GM12878 (cell line): ENCODE data around the gene TMEM209. TPM values are rescaled to one million over a fixed set of nuclear protein-coding genes. Genes with fewer than 3 reads are reported as not detected.

Experiments
- ATAC-seq: fragments of 200-7000 bp; cut with Tn5 transposase; 3 replicates; pipeline ENCODE4 v1.9.1; 2020; ENCODE audit warnings: mild to moderate bottlenecking, moderate library complexity
- BruUV-seq: library from RNA; stranded (reverse); fragments of 400-500 nt; replicated peaks from 2 replicates; lab custom pipeline; 2021; lab: Mats Ljungman, UMichigan
- CTCF ChIA-PET: fragments of 300-600 bp; sonication (Branson Sonifier 250); formaldehyde crosslinking; extraction: SDS; loops from one replicate; lab custom pipeline; 2021; ENCODE audit warnings: inconsistent platforms; lab: Yijun Ruan, JAX
- POLR2A ChIA-PET: fragments of 350-600 bp; formaldehyde crosslinking; extraction: SDS; loops from one replicate; lab custom pipeline; 2021; ENCODE audit warnings: inconsistent platforms; lab: Charles Lee
- RAD21 ChIA-PET: fragments of 300-600 bp; sonication (Branson Sonifier 250); formaldehyde crosslinking; loops from one replicate; lab custom pipeline; 2023; ENCODE audit warnings: antibody characterized with exemption; ENCODE audit not compliant: unreplicated experiment; lab: Charles Lee
- SMC1A ChIA-PET: fragments of 300-600 bp; sonication (Branson Sonifier 250); formaldehyde crosslinking; loops from one replicate; lab custom pipeline; 2023; ENCODE audit not compliant: unreplicated experiment, uncharacterized antibody; lab: Charles Lee
- DNase-seq: peaks from one replicate; pipeline ENCODE4 v3.0.0-alpha.2; 2011; ENCODE audit warnings: low read depth, low spot score
- FAIRE-seq: peaks from 3 replicates; lab custom pipeline; 2011; peaks lifted over from hg19 to GRCh38; lab: Jason Lieb, UNC
- H2AFZ ChIP-seq: 2 replicates; pipeline ENCODE4 v1.6.0; 2011; ENCODE audit warnings: low read depth, low read length, control low read depth; ENCODE audit not compliant: control insufficient read depth
- H3K27ac ChIP-seq: 2 replicates; pipeline ENCODE4 v1.5.1; 2011; ENCODE audit warnings: control low read depth; ENCODE audit not compliant: control insufficient read depth, insufficient read depth
- H3K27me3 ChIP-seq, 2 experiments: replicated peaks in 1 of 2; 2 replicates each; pipeline versions ENCODE4 v1.6.0 to v1.6.1; 2011; ENCODE audit warnings: low read length in 1 of 2; ENCODE audit not compliant: control insufficient read depth in 2 of 2, insufficient read depth in 2 of 2
- H3K36me3 ChIP-seq, 2 experiments: 2 replicates each; pipeline ENCODE4 v1.5.1; 2011; ENCODE audit warnings: low read length in 1 of 2; ENCODE audit not compliant: control insufficient read depth in 2 of 2, insufficient read depth in 2 of 2
- H3K4me1 ChIP-seq: 2 replicates; pipeline ENCODE4 v1.6.1; 2011; ENCODE audit warnings: mild to moderate bottlenecking, low read length, moderate library complexity, mixed read lengths; ENCODE audit not compliant: control insufficient read depth, insufficient read depth
- H3K4me2 ChIP-seq: 2 replicates; pipeline ENCODE4 v1.6.0; 2011; ENCODE audit warnings: control low read depth; ENCODE audit not compliant: control insufficient read depth, insufficient read depth
- H3K4me3 ChIP-seq: fragments of 200-600 bp; sonication (generic); 2 replicates; pipeline ENCODE4 v1.5.1; 2016
- H3K79me2 ChIP-seq: 2 replicates; pipeline ENCODE4 v1.6.0; 2011; ENCODE audit warnings: low read length; ENCODE audit not compliant: control insufficient read depth, insufficient read depth
- H3K9ac ChIP-seq: 2 replicates; pipeline ENCODE4 v1.8.0; 2011; ENCODE audit warnings: low read length, control low read depth, mixed read lengths; ENCODE audit not compliant: control insufficient read depth, insufficient read depth
- H3K9me3 ChIP-seq: replicated peaks from 3 replicates; pipeline ENCODE4 v1.5.1; 2011; ENCODE audit warnings: mild to moderate bottlenecking, low read length; ENCODE audit not compliant: control insufficient read depth, insufficient read depth
- H4K20me1 ChIP-seq: 2 replicates; pipeline ENCODE4 v1.6.0; 2011; ENCODE audit not compliant: control insufficient read depth, insufficient read depth
- ATF7 ChIP-seq: fragments of 450-650 bp; IDR thresholded peaks from 2 replicates; pipeline ENCODE4 v1.6.1; 2016; ENCODE audit warnings: low read depth, mild to moderate bottlenecking
- CREM ChIP-seq: IDR thresholded peaks from 2 replicates; pipeline ENCODE4 v1.6.1; 2014; ENCODE audit warnings: antibody characterized with exemption, low read depth
- EGR1 ChIP-seq, 2 experiments: IDR thresholded peaks; 1 replicate in 1 of 2; 2 replicates in 1 of 2; pipeline ENCODE4 v1.6.1; 2011 to 2012; ENCODE audit warnings: low read depth in 2 of 2, low read length in 2 of 2, borderline replicate concordance in 1 of 2, mild to moderate bottlenecking in 1 of 2, moderate library complexity in 1 of 2
- FOXK2 ChIP-seq: fragments of 450-650 bp; IDR thresholded peaks from 2 replicates; pipeline ENCODE4 v1.6.1; 2017; ENCODE audit warnings: mild to moderate bottlenecking, moderate library complexity
- GABPA ChIP-seq: IDR thresholded peaks from 2 replicates; pipeline ENCODE4 v1.6.1; 2014; ENCODE audit warnings: antibody characterized with exemption, low read depth, mild to moderate bottlenecking, inconsistent platforms
- MTA2 ChIP-seq: fragments of 450-650 bp; IDR thresholded peaks from 2 replicates; pipeline ENCODE4 v1.6.1; 2016; ENCODE audit warnings: low read depth, mild to moderate bottlenecking, moderate library complexity
- NRF1 ChIP-seq: conservative IDR thresholded peaks from 2 replicates; pipeline ENCODE4 v1.6.1; 2011; ENCODE audit warnings: mild to moderate bottlenecking, low read depth, low read length, improper control_type of control experiment
- POLR2A ChIP-seq: IDR thresholded peaks from 2 replicates; pipeline ENCODE4 v1.6.1; 2011; ENCODE audit warnings: low read depth, mild to moderate bottlenecking, low read length
- STAT1 ChIP-seq: fragments of 450-650 bp; conservative IDR thresholded peaks from 2 replicates; pipeline ENCODE4 v1.6.1; 2014; ENCODE audit warnings: antibody characterized with exemption, mild to moderate bottlenecking
- YBX1 ChIP-seq: fragments of 450-650 bp; IDR thresholded peaks from 2 replicates; pipeline ENCODE4 v1.6.1; 2016; ENCODE audit warnings: antibody characterized with exemption
- YY1 ChIP-seq: IDR thresholded peaks from 2 replicates; pipeline ENCODE4 v1.6.1; 2011; ENCODE audit warnings: low read depth, mild to moderate bottlenecking, low read length
- WGBS: methylation state at CpG from one replicate; pipeline ENCODE4 v1.1.6; 2016; ENCODE audit warnings: low lambda C conversion rate; ENCODE audit not compliant: insufficient replicate concordance, insufficient coverage; ENCODE audit errors: missing lambda C conversion rate; 5-methylcytosine and 5-hydroxymethylcytosine counted together
- in situ Hi-C: fragments of 300-500 bp; cut with MboI; formaldehyde crosslinking; loops from 9 replicates; pipeline ENCODE4 v1.14.3; 2018; ENCODE audit warnings: mixed read lengths
- intact Hi-C: fragments of 100-400 bp; cut with micrococcal nuclease; formaldehyde crosslinking; loops from one replicate; pipeline ENCODE4 v1.14.2; 2022; ENCODE audit not compliant: unreplicated experiment
- polyA plus RNA-seq, 11 experiments: library from polyadenylated mRNA; depleted of rRNA in 4 of 11; unstranded in 6 of 11; stranded (reverse) in 5 of 11; fragments of >200 nt; fragmentation: Nextera tagmentation in 4 of 11; fragmentation: Illumina TruSeq in 1 of 11; extraction: Ambion mirVana in 4 of 11; extraction: Trizol in 1 of 11; gene quantifications; 1 replicate in 1 of 11; 2 replicates in 10 of 11; pipeline versions ENCODE4 v1.2.1 to v1.2.3, GENCODE V29; 2011 to 2016; ENCODE audit warnings: inconsistent platforms in 2 of 11, missing spikeins in 2 of 11, low read depth in 1 of 11
- total RNA-seq, 4 experiments: library from RNA; depleted of rRNA in 3 of 4; stranded (reverse); fragments of >200 nt in 3 of 4; fragmentation: Illumina TruSeq in 1 of 4; extraction: Trizol in 1 of 4; gene quantifications; 2 replicates each; pipeline versions ENCODE4 v1.2.1 to v1.2.3, GENCODE V29; 2013 to 2021
- TF ChIP-seq, protein P1 (sequence below): fragments of 450-650 bp; IDR thresholded peaks from 2 replicates; pipeline ENCODE4 v1.6.1; 2017; ENCODE audit warnings: low read depth, mild to moderate bottlenecking, moderate library complexity
- TF ChIP-seq, protein P2 (sequence below): IDR thresholded peaks from 2 replicates; pipeline ENCODE4 v1.6.1; 2011; ENCODE audit warnings: borderline replicate concordance, low read depth, mild to moderate bottlenecking, moderate library complexity, low read length; ENCODE audit not compliant: insufficient read depth, poor library complexity, severe bottlenecking
- TF ChIP-seq, protein P3 (sequence below): fragments of 450-650 bp; formaldehyde crosslinking; IDR thresholded peaks from 2 replicates; pipeline ENCODE4 v1.5.0; 2022; ENCODE audit warnings: mild to moderate bottlenecking, missing genetic modification characterization
- TF ChIP-seq, protein P4 (sequence below): fragments of 450-650 bp; formaldehyde crosslinking; IDR thresholded peaks from 2 replicates; pipeline ENCODE4 v1.4.0; 2022; ENCODE audit warnings: mild to moderate bottlenecking, moderate library complexity

TMEM209 gene
- total and polyA plus RNA-seq, 10 of the 15 experiments (the other 5 are each of a cell fraction or from before 2014, with no cell fraction given) = 22.1 to 41.2 (median 35.1) TPM

DNA sequence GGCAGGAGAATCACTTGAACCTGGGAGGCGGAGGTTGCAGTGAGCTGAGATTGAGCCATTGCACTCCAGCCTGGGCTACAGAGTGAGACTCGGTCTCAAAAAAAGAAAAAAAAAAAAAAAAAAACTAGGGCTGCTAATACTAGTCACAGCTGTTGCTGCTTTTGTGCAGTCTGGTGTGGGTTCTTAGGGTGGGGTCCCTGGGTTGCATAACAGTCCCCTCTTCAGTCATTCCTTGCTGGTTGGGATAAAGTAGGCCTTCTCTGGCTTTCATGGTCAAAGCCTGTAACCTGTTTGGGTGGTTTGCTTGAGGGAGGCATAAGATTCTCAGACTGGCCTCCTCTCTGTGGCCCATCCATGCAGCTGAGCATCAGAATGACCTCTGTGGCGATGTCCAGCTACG, 16.5 kb upstream of the TMEM209 start (continued):
- TF ChIP-seq YBX1 (no peak), CREM (no peak), POLR2A (no peak), FOXK2 (no peak), MTA2 (no peak), YY1 (no peak), ATF7 (no peak), GABPA (no peak)
- TF ChIP-seq, protein P1, sequence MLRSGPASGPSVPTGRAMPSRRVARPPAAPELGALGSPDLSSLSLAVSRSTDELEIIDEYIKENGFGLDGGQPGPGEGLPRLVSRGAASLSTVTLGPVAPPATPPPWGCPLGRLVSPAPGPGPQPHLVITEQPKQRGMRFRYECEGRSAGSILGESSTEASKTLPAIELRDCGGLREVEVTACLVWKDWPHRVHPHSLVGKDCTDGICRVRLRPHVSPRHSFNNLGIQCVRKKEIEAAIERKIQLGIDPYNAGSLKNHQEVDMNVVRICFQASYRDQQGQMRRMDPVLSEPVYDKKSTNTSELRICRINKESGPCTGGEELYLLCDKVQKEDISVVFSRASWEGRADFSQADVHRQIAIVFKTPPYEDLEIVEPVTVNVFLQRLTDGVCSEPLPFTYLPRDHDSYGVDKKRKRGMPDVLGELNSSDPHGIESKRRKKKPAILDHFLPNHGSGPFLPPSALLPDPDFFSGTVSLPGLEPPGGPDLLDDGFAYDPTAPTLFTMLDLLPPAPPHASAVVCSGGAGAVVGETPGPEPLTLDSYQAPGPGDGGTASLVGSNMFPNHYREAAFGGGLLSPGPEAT = no peak
- TF ChIP-seq, all 136 proteins: peak for 0

DNA sequence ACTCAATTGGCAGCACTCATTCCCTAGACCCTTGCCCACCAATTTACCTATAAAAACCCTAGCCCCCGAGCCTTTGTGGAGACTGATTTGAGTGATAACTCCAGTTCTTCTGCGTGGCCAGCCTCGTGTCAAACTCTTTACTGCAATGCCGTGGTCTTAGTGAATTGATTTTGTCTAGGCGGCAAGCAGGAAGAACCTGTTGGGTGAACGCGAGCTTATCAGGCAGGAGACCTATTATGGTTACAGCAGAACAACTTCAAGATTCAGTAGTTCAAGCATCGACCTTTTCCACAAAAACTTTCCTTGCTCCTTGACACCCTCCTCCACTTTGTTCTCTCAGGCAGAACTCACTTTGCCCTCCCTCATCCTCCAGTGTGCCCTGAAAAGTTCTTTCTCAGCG, 14.7 kb upstream of the TMEM209 start:
- WGBS = 51% methylated on average over 9 of the region's 9 CpGs
- TF ChIP-seq NRF1 = no peak
- no peak for TF ChIP-seq EGR1 (IDR thresholded peaks at IDR 0.05; ENCODE audit: borderline replicate concordance in 1 of 2, low read depth in 2 of 2, low read length in 2 of 2)
- TF ChIP-seq, protein P2, sequence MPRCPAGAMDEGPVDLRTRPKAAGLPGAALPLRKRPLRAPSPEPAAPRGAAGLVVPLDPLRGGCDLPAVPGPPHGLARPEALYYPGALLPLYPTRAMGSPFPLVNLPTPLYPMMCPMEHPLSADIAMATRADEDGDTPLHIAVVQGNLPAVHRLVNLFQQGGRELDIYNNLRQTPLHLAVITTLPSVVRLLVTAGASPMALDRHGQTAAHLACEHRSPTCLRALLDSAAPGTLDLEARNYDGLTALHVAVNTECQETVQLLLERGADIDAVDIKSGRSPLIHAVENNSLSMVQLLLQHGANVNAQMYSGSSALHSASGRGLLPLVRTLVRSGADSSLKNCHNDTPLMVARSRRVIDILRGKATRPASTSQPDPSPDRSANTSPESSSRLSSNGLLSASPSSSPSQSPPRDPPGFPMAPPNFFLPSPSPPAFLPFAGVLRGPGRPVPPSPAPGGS = no peak
- TF ChIP-seq, protein P3, sequence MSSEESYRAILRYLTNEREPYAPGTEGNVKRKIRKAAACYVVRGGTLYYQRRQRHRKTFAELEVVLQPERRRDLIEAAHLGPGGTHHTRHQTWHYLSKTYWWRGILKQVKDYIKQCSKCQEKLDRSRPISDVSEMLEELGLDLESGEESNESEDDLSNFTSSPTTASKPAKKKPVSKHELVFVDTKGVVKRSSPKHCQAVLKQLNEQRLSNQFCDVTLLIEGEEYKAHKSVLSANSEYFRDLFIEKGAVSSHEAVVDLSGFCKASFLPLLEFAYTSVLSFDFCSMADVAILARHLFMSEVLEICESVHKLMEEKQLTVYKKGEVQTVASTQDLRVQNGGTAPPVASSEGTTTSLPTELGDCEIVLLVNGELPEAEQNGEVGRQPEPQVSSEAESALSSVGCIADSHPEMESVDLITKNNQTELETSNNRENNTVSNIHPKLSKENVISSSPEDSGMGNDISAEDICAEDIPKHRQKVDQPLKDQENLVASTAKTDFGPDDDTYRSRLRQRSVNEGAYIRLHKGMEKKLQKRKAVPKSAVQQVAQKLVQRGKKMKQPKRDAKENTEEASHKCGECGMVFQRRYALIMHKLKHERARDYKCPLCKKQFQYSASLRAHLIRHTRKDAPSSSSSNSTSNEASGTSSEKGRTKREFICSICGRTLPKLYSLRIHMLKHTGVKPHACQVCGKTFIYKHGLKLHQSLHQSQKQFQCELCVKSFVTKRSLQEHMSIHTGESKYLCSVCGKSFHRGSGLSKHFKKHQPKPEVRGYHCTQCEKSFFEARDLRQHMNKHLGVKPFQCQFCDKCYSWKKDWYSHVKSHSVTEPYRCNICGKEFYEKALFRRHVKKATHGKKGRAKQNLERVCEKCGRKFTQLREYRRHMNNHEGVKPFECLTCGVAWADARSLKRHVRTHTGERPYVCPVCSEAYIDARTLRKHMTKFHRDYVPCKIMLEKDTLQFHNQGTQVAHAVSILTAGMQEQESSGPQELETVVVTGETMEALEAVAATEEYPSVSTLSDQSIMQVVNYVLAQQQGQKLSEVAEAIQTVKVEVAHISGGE = no peak
- TF ChIP-seq, protein P4, sequence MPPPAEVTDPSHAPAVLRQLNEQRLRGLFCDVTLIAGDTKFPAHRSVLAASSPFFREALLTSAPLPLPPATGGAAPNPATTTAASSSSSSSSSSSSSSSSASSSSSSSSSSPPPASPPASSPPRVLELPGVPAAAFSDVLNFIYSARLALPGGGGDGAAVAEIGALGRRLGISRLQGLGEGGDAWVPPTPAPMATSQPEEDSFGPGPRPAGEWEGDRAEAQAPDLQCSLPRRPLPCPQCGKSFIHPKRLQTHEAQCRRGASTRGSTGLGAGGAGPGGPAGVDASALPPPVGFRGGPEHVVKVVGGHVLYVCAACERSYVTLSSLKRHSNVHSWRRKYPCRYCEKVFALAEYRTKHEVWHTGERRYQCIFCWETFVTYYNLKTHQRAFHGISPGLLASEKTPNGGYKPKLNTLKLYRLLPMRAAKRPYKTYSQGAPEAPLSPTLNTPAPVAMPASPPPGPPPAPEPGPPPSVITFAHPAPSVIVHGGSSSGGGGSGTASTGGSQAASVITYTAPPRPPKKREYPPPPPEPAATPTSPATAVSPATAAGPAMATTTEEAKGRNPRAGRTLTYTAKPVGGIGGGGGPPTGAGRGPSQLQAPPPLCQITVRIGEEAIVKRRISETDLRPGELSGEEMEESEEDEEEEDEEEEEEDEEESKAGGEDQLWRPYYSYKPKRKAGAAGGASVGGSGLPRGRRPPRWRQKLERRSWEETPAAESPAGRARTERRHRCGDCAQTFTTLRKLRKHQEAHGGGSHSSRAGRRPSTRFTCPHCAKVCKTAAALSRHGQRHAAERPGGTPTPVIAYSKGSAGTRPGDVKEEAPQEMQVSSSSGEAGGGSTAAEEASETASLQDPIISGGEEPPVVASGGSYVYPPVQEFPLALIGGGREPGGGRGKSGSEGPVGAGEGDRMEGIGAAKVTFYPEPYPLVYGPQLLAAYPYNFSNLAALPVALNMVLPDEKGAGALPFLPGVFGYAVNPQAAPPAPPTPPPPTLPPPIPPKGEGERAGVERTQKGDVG = no peak
- no peak for TF ChIP-seq STAT1

More for the DNA sequence above, 14.7 kb upstream of the TMEM209 start:
- BruUV-seq = no TSS peak
- H3K27ac ChIP-seq = no peak overlapping the region
- H3K4me2 ChIP-seq = no peak overlapping the region
- H3K27me3 ChIP-seq = no peaks in the 10 kb centered on the region
- ATAC-seq (no peak), FAIRE-seq (no peak), DNase-seq (no peak)
- no peaks in the 10 kb centered on the region for H3K36me3 ChIP-seq
- no peak overlapping the region for H3K9ac ChIP-seq
- in situ Hi-C loops (no loop called here), intact Hi-C loops (loop anchor here (10.0 kb wide), 1 partner anchor 55 kb away; no protein-coding TSS in a partner anchor)
- ChIA-PET RAD21 (no interaction called here), CTCF (no interaction called here), POLR2A (no interaction called here), SMC1A (no interaction called here)
- no peaks in the 10 kb centered on the region for H3K4me1 ChIP-seq
- no peaks in the 10 kb centered on the region for H4K20me1 ChIP-seq
- H2AFZ ChIP-seq = no peak overlapping the region
- no peaks in the 10 kb centered on the region; the same call in 2 of the 3 replicates for H3K9me3 ChIP-seq
- no peaks in the 10 kb centered on the region for H3K79me2 ChIP-seq
- H3K4me3 ChIP-seq = no peak overlapping the region
